ENCODE data around the gene SMAD3.

SMAD3 gene

GRCh38 chr15:67196672-67197363 is 131.4 kb downstream of the SMAD3 start:
- no peaks in the 10 kb centered on the region; the same call in 1 of the 2 replicates for H4K20me1 ChIP-seq
- no peak overlapping the region for H3K27ac ChIP-seq
- H3K36me3 ChIP-seq: peaks cover 48% of the 10 kb centered on the region
- no peak overlapping the region for H3K4me3 ChIP-seq
- H3K9me3 ChIP-seq: no peaks in the 10 kb centered on the region
- TF ChIP-seq Cebpa-rat (IDR thresholded peaks at IDR 0.05): no peak
- no peaks in the 10 kb centered on the region for H3K4me1 ChIP-seq
- no peak overlapping the region for H3K4me2 ChIP-seq
- H3K27me3 ChIP-seq: no peaks in the 10 kb centered on the region
- no peak overlapping the region for H3K9ac ChIP-seq

- TF ChIP-seq Cebpa-rat (IDR thresholded peaks at IDR 0.05): no peak
- H4K20me1 ChIP-seq: no peaks in the 10 kb centered on the region; the same call in 1 of the 2 replicates
- peaks cover 48% of the 10 kb centered on the region for H3K36me3 ChIP-seq
- no peak overlapping the region for H3K9ac ChIP-seq
- no peaks in the 10 kb centered on the region for H3K4me1 ChIP-seq
- H3K4me2 ChIP-seq: no peak overlapping the region
- H3K27ac ChIP-seq: no peak overlapping the region
- no peaks in the 10 kb centered on the region for H3K27me3 ChIP-seq
- H3K9me3 ChIP-seq: no peaks in the 10 kb centered on the region
- H3K4me3 ChIP-seq: no peak overlapping the region
Measured at GRCh38 chr15:67197364-67197695, 131.9 kb downstream of the SMAD3 start.

GRCh38 chr15:67198157-67198754 is 132.9 kb downstream of the SMAD3 start:
- H3K27ac ChIP-seq: no peak overlapping the region
- TF ChIP-seq Cebpa-rat (IDR thresholded peaks at IDR 0.05): no peak
- H3K4me1 ChIP-seq: no peaks in the 10 kb centered on the region
- H3K9me3 ChIP-seq: no peaks in the 10 kb centered on the region
- H3K4me3 ChIP-seq: no peak overlapping the region
- no peaks in the 10 kb centered on the region; the same call in 1 of the 2 replicates for H4K20me1 ChIP-seq
- no peak overlapping the region for H3K9ac ChIP-seq
- H3K36me3 ChIP-seq: peaks cover 44% of the 10 kb centered on the region
- no peaks in the 10 kb centered on the region for H3K27me3 ChIP-seq
- no peak overlapping the region for H3K4me2 ChIP-seq

GRCh38 chr15:67199391-67199790 is 134.0 kb downstream of the SMAD3 start:
- no peak for TF ChIP-seq Cebpa-rat (IDR thresholded peaks at IDR 0.05)
- H3K36me3 ChIP-seq: peaks cover 32% of the 10 kb centered on the region
- no peaks in the 10 kb centered on the region for H3K9me3 ChIP-seq
- no peak overlapping the region for H3K27ac ChIP-seq
- H3K4me3 ChIP-seq: no peak overlapping the region
- H3K27me3 ChIP-seq: no peaks in the 10 kb centered on the region
- no peak overlapping the region for H3K9ac ChIP-seq
- no peak overlapping the region for H3K4me2 ChIP-seq
- H4K20me1 ChIP-seq: no peaks in the 10 kb centered on the region
- no peaks in the 10 kb centered on the region for H3K4me1 ChIP-seq

GRCh38 chr15:67199881-67200763 is 134.7 kb downstream of the SMAD3 start:
- Histone ChIP-seq H3K4me2 (no peak overlapping the region), H3K27me3 (no peaks in the 10 kb centered on the region), H3K4me3 (no peak overlapping the region), H3K9ac (no peak overlapping the region), H3K9me3 (no peaks in the 10 kb centered on the region), H3K4me1 (no peaks in the 10 kb centered on the region), H3K36me3 (peaks cover 25% of the 10 kb centered on the region), H3K27ac (no peak overlapping the region), H4K20me1 (no peaks in the 10 kb centered on the region)
- no peak for TF ChIP-seq Cebpa-rat (IDR thresholded peaks at IDR 0.05)

- Histone ChIP-seq H3K4me1 (no peaks in the 10 kb centered on the region), H3K4me2 (no peak overlapping the region), H3K9me3 (no peaks in the 10 kb centered on the region), H3K9ac (no peak overlapping the region), H3K36me3 (peaks cover 22% of the 10 kb centered on the region), H3K27ac (no peak overlapping the region), H4K20me1 (no peaks in the 10 kb centered on the region), H3K27me3 (no peaks in the 10 kb centered on the region), H3K4me3 (no peak overlapping the region)
- no peak for TF ChIP-seq Cebpa-rat (IDR thresholded peaks at IDR 0.05)
Measured at GRCh38 chr15:67201136-67201535, 135.7 kb downstream of the SMAD3 start.

- H3K9me3 ChIP-seq: no peaks in the 10 kb centered on the region
- no peak overlapping the region for H3K4me3 ChIP-seq
- no peaks in the 10 kb centered on the region for H4K20me1 ChIP-seq
- no peak overlapping the region for H3K27ac ChIP-seq
- H3K9ac ChIP-seq: no peak overlapping the region
- no peak for TF ChIP-seq Cebpa-rat (IDR thresholded peaks at IDR 0.05)
- H3K36me3 ChIP-seq: peaks cover 29% of the 10 kb centered on the region
- H3K4me1 ChIP-seq: no peaks in the 10 kb centered on the region
- H3K4me2 ChIP-seq: no peak overlapping the region
- no peaks in the 10 kb centered on the region for H3K27me3 ChIP-seq
Measured at GRCh38 chr15:67202091-67202490, 136.7 kb downstream of the SMAD3 start.

GRCh38 chr15:67202991-67203390 is 137.6 kb downstream of the SMAD3 start:
- peaks cover 34% of the 10 kb centered on the region for H3K36me3 ChIP-seq

GRCh38 chr15:67207555-67208207 is 142.3 kb downstream of the SMAD3 start:
- no peak for TF ChIP-seq Cebpa-rat (IDR thresholded peaks at IDR 0.05)
- Histone ChIP-seq H3K27ac (no peak overlapping the region), H3K4me2 (no peak overlapping the region), H3K9me3 (no peaks in the 10 kb centered on the region; the same call in 1 of the 2 replicates), H3K4me3 (no peak overlapping the region), H4K20me1 (no peaks in the 10 kb centered on the region), H3K4me1 (peaks cover 9% of the 10 kb centered on the region), H3K9ac (no peak overlapping the region), H3K27me3 (no peaks in the 10 kb centered on the region), H3K36me3 (peaks cover 35% of the 10 kb centered on the region)

More at GRCh38 chr15:67202991-67203390, 137.6 kb downstream of the SMAD3 start:
- H3K9ac ChIP-seq: no peak overlapping the region
- no peaks in the 10 kb centered on the region for H3K9me3 ChIP-seq
- no peaks in the 10 kb centered on the region for H3K4me1 ChIP-seq
- H3K4me2 ChIP-seq: no peak overlapping the region
- no peak overlapping the region for H3K27ac ChIP-seq
- H3K4me3 ChIP-seq: no peak overlapping the region
- TF ChIP-seq Cebpa-rat (IDR thresholded peaks at IDR 0.05): no peak
- H4K20me1 ChIP-seq: no peaks in the 10 kb centered on the region
- H3K27me3 ChIP-seq: no peaks in the 10 kb centered on the region

Data from BLaER1 (cell line).